GM18951 (cell line): ENCODE measurements around the gene CD300C.
"Not testable (repeated sequence)": the region's sequence is repeated elsewhere in the genome, so short reads cannot be mapped to it uniquely, and the experiment has no call there.

Experiments
- POLR2A ChIP-seq: IDR thresholded peaks from 4 replicates; pipeline ENCODE4 v1.6.1; 2011; ENCODE audit warnings: mild to moderate bottlenecking; ENCODE audit not compliant: insufficient read length, insufficient read depth; ENCODE audit errors: extremely low read depth
- in situ Hi-C: fragments of 300-500 bp; cut with MboI; formaldehyde crosslinking; loops from one replicate; pipeline ENCODE4 v1.12.0; 2022; ENCODE audit warnings: low sequenced_read_pairs, mixed read lengths, inconsistent platforms; ENCODE audit not compliant: unreplicated experiment

The CD300C gene

DNA sequence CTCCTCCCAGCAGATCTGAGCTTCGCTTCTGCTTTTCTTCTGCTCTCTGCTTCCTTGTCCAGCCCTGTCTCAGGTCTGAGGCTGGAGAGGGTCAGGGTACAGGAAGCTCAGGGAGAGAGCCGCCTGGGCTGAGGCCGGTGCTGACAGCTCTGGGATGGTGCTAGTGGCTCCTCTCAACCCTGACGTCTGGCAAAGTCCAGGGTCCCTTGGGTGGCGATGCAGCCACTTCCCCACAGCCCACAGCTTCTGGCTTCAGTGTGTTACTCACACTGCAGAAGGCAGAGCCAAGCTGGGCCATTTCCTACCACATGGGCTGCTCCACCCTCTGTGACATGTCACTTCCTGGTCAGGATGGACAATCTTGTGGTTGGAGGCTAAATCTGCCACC, at the start of gene CD300C:
TSS of gene CD300C (minus strand) at position 273 of the 388 bp plus-strand sequence. CDS start 333 bp downstream, outside the sequence.
- TF ChIP-seq POLR2A: no peak
- in situ Hi-C loops: no loop called here

- in situ Hi-C loops: no loop called here
- no peak for TF ChIP-seq POLR2A
These were observed 49.3 kb upstream of the CD300C start for GRCh38 chr17:74595037-74595750.

DNA sequence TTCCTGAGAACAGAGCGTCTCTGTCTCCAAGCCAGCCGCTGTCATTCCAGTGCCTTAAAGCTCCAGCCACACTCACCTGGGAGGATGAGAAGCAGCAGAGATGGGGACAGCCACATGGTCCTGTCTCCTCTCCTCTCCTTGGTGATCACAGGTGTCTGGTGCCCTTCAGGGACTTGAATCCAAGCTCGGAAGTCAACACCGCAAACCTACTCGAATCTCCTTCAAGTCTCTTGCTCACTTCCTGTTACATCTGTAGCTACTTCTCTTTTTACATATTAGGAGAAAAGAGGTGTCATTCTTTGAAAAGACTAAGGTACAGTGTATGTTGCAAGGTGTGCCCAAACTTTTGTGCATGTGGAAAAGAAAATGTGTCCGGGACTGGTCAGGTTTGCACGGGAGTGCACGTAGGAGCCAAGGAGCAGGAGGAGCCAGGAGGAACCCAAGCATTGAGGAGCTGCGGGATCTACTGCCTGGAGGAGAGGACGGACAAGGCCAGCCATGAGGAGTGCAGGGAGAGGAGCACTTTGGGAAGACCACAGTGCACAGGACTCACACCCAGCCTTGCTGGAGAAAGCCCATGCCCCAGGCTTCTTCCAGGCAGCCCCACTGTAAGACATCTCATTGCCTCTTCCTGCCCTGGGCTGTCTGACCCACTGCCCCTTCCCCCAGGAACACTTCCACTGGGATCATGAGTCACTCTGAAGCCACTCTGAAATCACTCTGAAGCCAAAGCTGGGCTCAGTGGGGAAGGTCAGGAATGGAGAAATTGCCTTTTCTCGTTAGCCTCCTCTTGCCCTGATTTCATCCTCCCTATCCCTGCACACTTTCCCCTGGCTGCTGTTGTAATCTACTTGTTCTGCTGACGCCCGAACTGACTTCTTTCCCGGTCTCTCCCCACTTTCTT, 46.4 kb upstream of the CD300C start, which contains the start of gene CD300LD:
TSS of gene CD300LD (minus strand) at position 197 of the 904 bp plus-strand sequence. CDS start at position 116, 81 bp downstream.
- in situ Hi-C loops: no loop called here
- TF ChIP-seq POLR2A: no peak

GRCh38 chr17:74591503-74591902, 45.6 kb upstream of the CD300C start:
- TF ChIP-seq POLR2A: no peak
- in situ Hi-C loops: no loop called here

DNA sequence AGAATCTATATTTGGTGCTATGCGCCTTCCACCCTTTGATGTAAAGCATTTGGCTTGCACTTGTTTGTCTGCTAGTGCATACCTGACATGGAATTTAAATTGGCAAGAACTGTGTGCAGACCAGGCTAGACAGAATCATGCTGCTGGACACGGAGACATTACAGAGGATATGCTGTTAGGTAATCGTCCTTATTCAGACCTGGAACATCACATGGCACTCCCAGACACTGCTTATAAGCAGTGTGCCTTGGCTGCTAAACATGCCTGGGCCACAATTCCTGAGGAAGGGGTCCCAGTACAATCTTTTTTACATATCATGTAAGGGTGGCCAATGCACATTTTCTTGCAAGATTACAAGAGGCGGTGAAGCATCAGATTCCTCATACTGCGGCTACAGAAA, 39.8 kb upstream of the CD300C start:
- in situ Hi-C loops: no loop called here
- no peak for TF ChIP-seq POLR2A

- in situ Hi-C loops: no loop called here
- no peak for TF ChIP-seq POLR2A
These were observed 38.6 kb upstream of the CD300C start for GRCh38 chr17:74584292-74585060.

GRCh38 chr17:74582633-74583032, 36.7 kb upstream of the CD300C start:
- TF ChIP-seq POLR2A: no peak

DNA sequence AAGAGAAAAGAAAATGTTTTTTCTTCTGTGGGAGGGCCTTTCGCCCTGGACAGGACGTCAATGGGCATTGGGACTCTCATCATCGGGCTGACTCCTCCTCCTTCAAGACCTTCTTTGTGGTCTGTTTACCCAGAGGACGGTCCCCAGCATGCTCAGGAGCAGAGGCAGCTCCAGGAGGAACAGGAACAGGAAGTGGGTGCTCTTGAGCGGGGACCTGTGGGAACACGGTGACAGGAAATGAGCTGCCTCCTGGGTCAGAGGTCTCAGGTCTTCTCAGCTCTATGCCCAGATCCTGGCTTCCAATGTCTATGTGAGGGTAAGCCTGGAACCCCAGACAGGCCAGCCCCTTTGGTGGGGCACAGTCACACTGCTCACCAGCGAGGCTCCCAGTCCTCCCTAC, 34.0 kb upstream of the CD300C start:
- no peak for TF ChIP-seq POLR2A
- in situ Hi-C loops: no loop called here

More at GRCh38 chr17:74582633-74583032, 36.7 kb upstream of the CD300C start:
- in situ Hi-C loops: no loop called here

DNA sequence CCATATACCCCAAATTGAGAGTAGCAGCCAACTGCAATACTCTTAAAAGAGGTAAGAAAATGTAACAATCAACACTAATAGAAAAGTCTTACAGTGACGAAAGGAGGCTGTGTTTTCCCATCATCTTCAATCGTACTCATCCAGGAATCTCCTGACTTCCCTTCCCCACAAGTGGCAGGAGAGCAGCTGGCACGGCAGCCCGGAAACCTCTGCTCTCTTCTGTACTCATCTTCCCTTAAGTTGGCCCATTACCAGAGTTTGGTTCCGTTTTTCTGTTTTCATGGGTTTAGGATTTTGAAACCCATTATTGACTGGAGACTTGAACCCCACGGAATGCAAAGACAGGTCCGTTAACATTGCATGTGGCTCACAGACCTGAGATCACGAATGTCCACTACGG, 33.1 kb upstream of the CD300C start:
- TF ChIP-seq POLR2A: no peak
- in situ Hi-C loops: no loop called here

- in situ Hi-C loops: no loop called here
- TF ChIP-seq POLR2A: no peak
These were observed 28.7 kb upstream of the CD300C start for GRCh38 chr17:74574489-74575142.

GRCh38 chr17:74573635-74574034, 27.7 kb upstream of the CD300C start:
- in situ Hi-C loops: not testable (repeated sequence)

DNA sequence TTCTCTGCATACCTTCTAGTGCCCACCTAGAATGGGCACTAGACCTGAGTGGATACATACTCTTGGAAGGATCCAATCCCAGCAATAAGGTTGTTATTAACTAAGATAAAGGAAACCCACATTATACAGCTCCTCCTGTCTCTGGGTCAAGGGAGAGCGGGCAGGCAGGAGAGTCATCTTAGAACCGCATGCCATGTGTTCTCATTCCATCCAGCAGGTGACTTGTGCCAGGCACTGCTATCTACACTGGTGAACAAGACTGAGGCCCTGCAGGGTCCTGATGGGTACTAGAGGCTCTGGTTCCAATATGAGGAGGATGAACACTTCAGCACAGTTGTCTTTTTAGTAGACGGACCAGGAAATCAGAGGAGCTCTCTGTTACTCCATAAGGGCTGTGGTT, 27.3 kb upstream of the CD300C start:
- in situ Hi-C loops: no loop called here
- TF ChIP-seq POLR2A: no peak

DNA sequence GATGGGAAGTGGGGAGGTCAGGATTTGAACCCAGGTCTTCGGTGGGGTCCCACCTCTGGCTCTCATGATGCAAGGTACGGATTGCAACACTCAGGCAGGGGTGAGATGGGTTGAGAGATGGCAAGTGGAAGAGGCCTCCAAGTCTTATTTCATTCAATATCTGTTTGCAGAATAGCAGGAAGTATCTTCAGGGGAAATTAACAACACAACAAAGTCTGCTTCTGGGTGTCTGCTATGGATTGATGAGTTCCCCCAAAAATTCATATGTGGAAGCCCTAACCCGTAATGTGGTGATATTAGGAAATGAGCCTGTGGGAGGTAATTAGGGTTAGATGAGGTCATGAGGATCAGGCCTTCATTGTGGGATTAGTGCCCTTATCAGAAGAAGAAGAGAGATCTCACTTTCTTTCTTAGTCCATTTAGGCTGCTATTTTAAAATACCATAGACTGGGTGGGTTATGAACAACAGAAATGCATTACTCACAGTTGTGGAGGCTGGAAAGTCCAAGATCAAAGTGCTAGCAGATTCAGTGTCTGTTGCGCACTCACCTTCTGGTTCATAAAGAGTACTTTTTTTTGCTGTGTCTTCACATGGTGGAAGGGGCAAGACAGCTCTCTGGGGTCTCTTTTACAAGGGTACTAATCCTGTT, 25.8 kb upstream of the CD300C start:
- no peak for TF ChIP-seq POLR2A
- in situ Hi-C loops: no loop called here
